HG02973 (cell line): ENCODE data around the gene OR2V2.
"Not testable (repeated sequence)": the region's sequence is repeated elsewhere in the genome, so short reads cannot be mapped to it uniquely, and the experiment has no call there.

Source experiments
- ATAC-seq: cut with Tn5 transposase; IDR thresholded peaks from one replicate; pipeline ENCODE4 v1.9.1; 2021; ENCODE audit warnings: moderate library complexity; ENCODE audit not compliant: unreplicated experiment

The OR2V2 gene

DNA sequence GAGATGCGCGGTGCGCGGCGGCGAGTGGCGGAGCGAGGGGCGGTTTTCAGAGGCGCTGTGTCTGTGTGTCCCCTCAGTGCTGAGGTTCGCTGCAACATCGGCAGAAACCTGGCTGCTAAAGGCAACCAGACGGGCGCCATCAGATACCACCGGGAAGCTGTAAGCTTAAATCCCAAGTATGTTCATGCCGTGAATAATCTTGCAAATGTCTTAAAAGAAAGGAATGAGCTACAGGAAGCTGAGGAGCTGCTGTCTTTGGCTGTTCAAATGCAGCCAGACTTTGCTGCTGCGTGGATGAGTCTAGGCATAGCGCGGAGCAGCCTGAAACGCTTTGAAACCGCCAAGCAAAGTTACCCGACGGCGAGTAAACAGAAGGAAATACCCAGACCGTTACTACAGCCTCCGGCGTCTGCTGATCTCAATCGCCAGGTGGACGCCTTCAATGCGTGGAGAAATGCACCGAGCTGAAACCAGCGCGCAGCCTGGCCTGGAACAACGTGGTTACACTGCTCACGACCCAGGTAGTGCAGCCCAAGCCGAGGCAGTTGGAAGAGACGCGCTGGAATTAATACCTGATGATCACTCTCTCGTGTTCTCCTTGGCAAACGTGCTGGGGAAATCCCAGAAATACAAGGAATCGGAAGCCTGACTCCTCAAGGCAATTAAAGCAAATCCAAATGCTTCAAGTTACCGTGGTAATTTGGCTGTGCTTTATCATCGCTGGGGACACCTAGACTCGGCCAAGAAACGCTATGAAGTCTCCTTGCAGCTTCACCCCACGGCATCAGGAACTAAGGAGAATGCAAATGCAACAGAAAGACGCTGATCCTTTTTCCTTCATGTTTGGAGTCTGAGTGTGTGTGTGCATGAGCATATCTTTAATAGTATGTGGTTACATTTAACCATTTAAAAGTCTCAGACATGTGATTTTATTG, 32.3 kb upstream of the OR2V2 start:
- ATAC-seq, result no peak

GRCh38 chr5:181118369-181118768, 29.0 kb upstream of the OR2V2 start:
- ATAC-seq, result no peak

- no peak for ATAC-seq
Observed at GRCh38 chr5:181119105-181119504, 28.3 kb upstream of the OR2V2 start.

DNA sequence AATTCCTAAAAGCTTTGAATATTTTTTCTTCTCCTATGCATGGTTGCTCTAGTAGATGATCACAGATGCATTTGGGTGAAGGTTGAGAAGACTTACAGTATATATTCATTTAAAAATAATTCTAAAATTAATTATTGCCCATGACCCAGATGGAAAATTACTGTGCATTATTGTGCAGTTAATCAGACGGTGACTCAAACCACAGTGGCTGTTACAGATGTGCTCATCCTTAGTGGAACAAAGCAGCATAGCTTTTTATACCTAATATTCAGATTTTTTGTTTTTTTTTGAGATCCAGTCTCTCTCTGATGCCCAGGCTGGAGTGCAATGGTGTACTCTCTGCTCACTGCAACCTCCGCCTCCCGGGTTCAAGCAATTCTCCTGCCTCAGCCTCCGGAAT, 27.1 kb upstream of the OR2V2 start:
- no peak for ATAC-seq

DNA sequence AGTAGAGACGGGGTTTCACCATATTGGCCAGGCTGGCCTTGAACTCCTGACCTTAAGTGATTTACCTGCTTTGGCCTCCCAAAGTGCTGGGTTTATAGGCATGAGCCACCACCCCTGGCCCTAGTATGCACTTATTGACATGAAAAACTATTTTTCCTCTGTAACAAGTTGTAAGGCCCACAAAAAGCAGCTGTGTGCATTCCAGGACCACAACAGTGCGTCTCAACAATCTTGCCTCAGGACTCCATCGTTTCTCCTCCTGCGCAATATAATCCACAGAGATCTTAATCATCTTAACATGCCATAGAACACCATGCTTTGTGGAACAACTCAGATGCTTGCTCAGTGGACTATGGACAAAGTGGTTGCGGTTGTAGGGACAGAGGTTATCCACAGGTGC, 26.6 kb upstream of the OR2V2 start:
- no peak for ATAC-seq

- ATAC-seq, result no peak
Observed at GRCh38 chr5:181121675-181122561, 25.5 kb upstream of the OR2V2 start.

- no peak for ATAC-seq
Observed at GRCh38 chr5:181124526-181124925, 22.9 kb upstream of the OR2V2 start.

DNA sequence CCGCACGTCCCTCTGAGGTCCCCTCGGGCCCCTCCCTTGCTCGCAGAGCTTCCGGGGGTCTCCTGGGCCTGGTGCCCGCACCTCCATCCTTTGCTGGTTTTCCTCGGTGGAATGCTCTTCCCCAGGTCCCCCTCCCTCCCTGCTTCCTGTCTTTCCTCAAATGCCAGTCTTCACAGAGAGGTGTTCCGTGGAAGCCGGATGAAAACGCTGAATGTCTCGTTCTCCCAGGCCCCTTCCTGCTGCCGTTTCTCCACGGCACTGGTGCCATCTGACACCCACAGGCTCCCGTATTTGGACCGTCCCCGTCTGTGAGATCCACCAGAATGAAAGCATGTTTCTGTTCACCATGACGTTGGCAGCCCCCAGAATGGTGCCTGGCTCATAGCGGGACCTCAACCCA, 20.5 kb upstream of the OR2V2 start:
- ATAC-seq, result no peak

- ATAC-seq, result no peak
Observed at GRCh38 chr5:181127456-181127855, 19.9 kb upstream of the OR2V2 start.

DNA sequence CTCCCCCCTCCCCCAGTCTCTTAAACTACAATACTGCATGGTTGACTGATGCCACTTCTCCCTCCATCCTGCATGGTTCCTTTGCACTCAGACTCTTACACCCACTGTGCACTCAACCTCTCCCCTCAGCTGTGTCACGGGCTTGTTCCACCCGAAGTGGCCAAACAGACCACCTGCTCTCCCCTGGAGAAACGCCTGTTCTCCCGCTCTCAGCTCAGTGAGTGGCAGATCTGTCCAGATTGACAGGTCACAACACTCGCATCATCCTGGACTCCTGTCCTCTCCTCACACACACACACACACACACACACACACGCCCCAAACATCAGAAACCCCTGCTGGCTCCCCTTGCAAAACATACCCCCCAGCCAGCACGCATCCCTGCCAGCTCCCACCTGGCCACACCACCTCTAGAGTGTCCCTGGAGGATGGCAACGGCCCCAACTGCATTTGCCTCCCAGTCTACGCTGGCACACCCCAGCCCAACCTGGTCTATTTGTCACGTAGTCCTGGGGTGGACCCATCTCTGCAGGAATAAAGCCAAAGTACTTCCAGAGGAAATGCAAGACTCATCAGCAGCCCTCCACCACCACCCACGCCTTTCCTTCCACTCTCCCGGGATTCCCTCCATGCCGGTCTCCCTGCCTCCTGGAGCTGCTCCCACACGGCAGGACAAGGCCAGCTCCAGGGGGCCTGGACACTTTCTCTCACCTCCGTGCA, 19.3 kb upstream of the OR2V2 start:
- ATAC-seq, result no peak

GRCh38 chr5:181129601-181130000, 17.8 kb upstream of the OR2V2 start:
- ATAC-seq, result no peak

- ATAC-seq, result not testable (repeated sequence)
Observed at GRCh38 chr5:181130081-181130480, 17.3 kb upstream of the OR2V2 start.

DNA sequence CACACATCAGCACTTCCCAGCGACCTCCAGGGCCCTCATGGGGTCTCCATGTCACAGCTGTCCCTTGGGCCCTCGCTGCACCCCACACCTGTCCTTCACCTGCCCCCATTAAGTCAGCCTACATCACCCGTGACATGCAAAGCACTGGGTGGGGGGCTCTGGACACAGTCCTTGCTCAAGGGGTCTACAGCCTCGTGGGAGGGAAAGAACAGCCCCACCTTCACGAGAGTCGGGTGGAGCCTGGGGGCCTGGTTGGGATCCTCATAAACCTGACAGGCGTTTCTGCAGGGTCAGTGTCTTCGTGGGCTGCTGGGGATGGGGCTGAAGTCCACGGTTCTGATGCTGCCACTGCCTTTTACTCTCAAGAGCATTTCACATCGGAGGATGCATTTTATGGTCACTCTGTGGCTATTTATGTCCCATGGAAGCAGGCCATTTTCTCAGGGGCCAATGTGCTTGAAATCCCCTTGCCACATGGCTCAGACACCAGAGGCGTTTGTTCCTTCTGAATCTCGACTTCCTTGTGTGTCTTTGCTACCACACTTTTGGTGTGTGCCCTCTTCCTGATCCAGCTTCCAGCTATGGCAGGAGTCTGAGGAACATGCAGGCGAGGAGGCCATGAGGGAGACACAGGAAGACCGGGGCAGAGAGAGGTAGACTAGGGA, 16.4 kb upstream of the OR2V2 start, which contains the start of gene OR2V1:
OR2V1 (minus strand) TSS at position 338 of the 665 bp plus-strand sequence. CDS start 5,865 bp downstream, outside the sequence.
- no peak for ATAC-seq

DNA sequence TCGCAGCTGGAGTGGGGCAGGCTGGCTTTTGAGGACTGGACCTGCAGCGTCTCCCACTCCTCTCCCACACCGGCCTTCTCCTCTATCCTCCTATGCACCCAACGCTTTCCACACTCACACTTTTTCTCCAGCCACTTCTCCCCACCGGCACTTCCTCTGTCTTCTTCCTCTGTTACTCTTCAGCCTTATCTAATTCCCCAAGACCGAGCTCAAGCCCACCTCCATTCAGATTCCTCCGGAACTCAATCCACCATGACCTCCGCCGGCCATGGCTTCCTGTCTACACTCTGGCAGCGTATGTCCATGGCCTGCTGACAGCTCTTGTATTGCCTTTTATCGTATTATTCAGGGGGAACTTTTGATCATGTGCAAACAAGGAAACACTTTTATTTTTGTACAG, 15.9 kb upstream of the OR2V2 start:
- no peak for ATAC-seq

- no peak for ATAC-seq
Observed at GRCh38 chr5:181133083-181133482, 14.3 kb upstream of the OR2V2 start.

DNA sequence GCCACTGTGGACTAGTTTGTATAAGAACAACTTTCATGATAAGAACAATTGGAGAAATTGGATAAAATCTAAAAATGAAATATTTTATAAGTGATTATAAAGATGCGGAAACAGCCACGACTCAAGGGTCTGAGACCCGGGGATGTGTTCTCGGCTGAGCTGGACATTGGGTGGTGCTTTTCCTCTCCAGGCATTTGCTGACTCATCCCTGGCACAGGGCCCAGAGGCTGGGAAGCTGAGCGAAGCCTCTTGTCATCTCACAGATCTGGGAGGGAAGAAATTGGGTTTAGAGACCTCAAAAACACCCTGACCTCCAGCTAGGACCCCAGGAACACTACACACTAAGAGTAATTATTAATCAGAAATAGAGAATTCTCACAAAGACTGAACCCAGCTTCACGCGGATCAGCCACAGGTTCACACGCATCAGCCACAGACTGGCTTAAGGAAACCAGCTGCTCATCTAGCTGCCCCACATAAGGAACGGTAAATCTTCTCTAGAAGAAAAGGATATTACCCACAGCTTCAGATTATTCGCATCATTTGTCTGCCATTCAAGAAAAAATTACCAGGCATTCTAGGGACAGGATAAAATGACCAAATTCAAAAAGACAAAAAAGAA, 13.7 kb upstream of the OR2V2 start:
- ATAC-seq, result no peak

DNA sequence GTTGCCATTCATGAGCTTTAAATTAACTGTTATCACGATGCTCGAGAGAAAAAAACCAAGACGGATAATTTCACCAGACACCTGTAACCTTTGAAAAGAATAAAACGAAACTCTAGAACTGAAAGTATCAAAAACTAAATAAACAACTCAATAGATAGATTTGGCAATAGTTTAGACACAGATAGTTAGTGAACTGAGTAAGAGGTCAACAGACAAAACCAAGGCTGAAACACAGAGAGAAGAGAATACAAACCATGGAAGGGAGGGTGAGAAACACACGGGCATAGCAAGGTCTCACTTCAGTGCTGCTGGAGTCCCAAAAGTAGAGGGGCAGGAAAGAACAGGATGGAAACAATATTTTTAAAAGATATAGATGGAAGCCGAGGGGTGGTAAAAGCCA, 13.1 kb upstream of the OR2V2 start:
- ATAC-seq, result no peak

DNA sequence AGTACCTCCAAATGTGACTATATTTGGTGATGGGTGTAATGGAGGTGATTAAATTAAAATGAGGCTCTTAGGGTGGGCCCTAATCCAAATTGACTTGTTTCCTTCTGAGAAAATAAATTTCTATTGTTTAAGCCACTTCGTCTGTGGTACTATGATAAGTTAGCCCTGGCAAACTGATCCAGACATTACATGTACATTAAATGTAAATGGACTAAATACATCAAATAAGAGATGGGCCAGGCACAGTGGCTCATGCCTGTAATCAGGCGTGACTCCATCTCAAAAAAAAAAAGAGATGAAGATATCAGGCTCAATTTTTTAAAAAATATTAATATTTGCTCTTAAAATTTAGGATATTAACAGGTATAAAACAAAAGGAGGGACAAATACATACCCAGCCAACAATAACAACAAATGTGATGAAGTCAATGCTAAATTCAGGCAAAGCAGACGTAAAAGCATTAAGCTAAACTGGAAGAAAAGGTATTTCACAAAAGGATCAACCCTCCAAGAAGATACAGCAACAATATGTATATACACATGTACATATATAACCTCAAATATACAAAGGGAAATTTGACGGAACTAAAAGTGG, 10.9 kb upstream of the OR2V2 start:
- ATAC-seq, result no peak

DNA sequence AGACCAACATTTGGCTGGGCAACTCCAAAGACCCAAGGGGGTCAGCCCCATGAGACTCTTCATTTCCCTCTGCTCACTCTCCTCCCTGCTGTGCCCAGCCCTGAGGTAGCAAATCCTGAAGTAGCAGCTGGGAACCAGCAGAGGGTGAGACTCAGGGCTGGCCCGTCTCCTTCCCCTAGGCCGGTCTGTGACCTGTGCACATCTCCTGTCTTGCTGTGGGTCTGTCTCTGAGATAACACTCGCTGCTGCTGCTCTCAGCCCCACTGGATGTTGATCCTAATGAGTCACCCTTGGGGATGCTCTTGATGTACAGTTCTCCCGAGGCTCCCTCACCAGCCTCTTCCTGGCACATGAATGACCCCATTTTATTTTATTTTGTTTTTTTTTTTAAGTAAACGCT, 9.1 kb upstream of the OR2V2 start:
- no peak for ATAC-seq

DNA sequence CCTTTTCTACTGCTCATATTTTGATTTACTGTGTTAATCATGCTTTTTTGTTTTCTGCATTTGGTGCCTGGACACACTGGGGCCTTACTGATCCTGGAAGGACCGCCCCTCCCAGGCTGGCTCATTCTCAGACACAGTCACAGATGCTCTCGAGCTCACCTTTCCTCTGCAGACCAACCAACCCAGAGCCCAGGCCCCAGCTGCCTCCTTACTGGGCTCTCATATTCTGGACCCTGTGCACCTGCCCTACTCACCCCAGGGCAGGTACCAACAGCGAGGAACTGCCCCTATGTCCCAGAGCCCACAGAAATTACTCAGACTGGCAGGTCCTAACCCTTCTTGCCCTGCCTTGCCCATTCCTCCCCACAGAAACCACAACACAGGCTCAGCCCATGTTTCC, 6.6 kb upstream of the OR2V2 start:
- no peak for ATAC-seq
